ENCODE data around the gene FGF8.

GRCh38 chr10:101803511-101803910 is 27.6 kb upstream of the FGF8 start:
- TF ChIP-seq, protein P1, sequence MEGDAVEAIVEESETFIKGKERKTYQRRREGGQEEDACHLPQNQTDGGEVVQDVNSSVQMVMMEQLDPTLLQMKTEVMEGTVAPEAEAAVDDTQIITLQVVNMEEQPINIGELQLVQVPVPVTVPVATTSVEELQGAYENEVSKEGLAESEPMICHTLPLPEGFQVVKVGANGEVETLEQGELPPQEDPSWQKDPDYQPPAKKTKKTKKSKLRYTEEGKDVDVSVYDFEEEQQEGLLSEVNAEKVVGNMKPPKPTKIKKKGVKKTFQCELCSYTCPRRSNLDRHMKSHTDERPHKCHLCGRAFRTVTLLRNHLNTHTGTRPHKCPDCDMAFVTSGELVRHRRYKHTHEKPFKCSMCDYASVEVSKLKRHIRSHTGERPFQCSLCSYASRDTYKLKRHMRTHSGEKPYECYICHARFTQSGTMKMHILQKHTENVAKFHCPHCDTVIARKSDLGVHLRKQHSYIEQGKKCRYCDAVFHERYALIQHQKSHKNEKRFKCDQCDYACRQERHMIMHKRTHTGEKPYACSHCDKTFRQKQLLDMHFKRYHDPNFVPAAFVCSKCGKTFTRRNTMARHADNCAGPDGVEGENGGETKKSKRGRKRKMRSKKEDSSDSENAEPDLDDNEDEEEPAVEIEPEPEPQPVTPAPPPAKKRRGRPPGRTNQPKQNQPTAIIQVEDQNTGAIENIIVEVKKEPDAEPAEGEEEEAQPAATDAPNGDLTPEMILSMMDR (conservative IDR thresholded peaks at IDR 0.05; ENCODE audit: low read depth, low read length), result no peak
- TF ChIP-seq, protein P2, sequence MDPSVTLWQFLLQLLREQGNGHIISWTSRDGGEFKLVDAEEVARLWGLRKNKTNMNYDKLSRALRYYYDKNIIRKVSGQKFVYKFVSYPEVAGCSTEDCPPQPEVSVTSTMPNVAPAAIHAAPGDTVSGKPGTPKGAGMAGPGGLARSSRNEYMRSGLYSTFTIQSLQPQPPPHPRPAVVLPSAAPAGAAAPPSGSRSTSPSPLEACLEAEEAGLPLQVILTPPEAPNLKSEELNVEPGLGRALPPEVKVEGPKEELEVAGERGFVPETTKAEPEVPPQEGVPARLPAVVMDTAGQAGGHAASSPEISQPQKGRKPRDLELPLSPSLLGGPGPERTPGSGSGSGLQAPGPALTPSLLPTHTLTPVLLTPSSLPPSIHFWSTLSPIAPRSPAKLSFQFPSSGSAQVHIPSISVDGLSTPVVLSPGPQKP (IDR thresholded peaks at IDR 0.05; ENCODE audit: borderline replicate concordance, low read depth, low read length), result no peak
- no peak for TF ChIP-seq MAFK (IDR thresholded peaks at IDR 0.05; ENCODE audit: low read depth, low read length)
- no peak for TF ChIP-seq CEBPB (IDR thresholded peaks at IDR 0.05; ENCODE audit: low read depth, low read length)
- TF ChIP-seq RAD21 (IDR thresholded peaks at IDR 0.05; ENCODE audit: low read length), result no peak
